Measurements from ENCODE around the gene OR5H14.

The OR5H14 gene

GRCh38 chr3:98199020-98199419 lies 51.7 kb downstream of the OR5H14 start:
- DNase-seq (ENCODE audit: low spot score): no peak
